Mesodermal cell (in vitro differentiated cells): ENCODE results near the gene KRT84.

Experiments
- H3K27ac ChIP-seq: 2 replicates; pipeline ENCODE4 v1.7.0; 2013; ENCODE audit warnings: mild to moderate bottlenecking, low read depth, low read length, moderate library complexity; ENCODE audit not compliant: severe bottlenecking
- H3K36me3 ChIP-seq: 2 replicates; pipeline ENCODE4 v1.7.1; 2013; ENCODE audit warnings: mild to moderate bottlenecking, low read length, moderate library complexity; ENCODE audit not compliant: control insufficient read depth, insufficient read depth
- H3K4me1 ChIP-seq: one replicate; pipeline ENCODE4 v1.7.1; 2013; ENCODE audit warnings: mild to moderate bottlenecking, low read length; ENCODE audit not compliant: insufficient read depth, control insufficient read depth, poor library complexity, severe bottlenecking
- H3K4me3 ChIP-seq: 2 replicates; pipeline ENCODE4 v1.7.0; 2013; ENCODE audit warnings: low read length, control low read depth, mild to moderate bottlenecking; ENCODE audit not compliant: insufficient read depth, poor library complexity, severe bottlenecking; ENCODE audit errors: extremely low read depth
- H3K9me3 ChIP-seq: 2 replicates; pipeline ENCODE4 v1.7.1; 2013; ENCODE audit warnings: mild to moderate bottlenecking, low read length, moderate library complexity; ENCODE audit not compliant: control insufficient read depth
- WGBS, 2 experiments: methylation state at CpG; one replicate each; pipeline ENCODE4 v1.1.5; 2013; ENCODE audit warnings: missing lambda C conversion rate in 2 of 2; ENCODE audit not compliant: insufficient coverage in 2 of 2; 5-methylcytosine and 5-hydroxymethylcytosine counted together

The KRT84 gene

GRCh38 chr12:52331039-52331438, 54.4 kb downstream of the KRT84 start:
- Histone ChIP-seq H3K36me3 (no peaks in the 10 kb centered on the region), H3K27ac (no peak overlapping the region), H3K9me3 (no peaks in the 10 kb centered on the region), H3K4me3 (no peak overlapping the region), H3K4me1 (no peaks in the 10 kb centered on the region)
- 75 to 100% methylated on average over 1 of the region's 1 CpG for WGBS, 2 experiments

GRCh38 chr12:52327830-52328500, 57.5 kb downstream of the KRT84 start:
- no peaks in the 10 kb centered on the region for H3K4me1 ChIP-seq
- H3K4me3 ChIP-seq, result no peak overlapping the region
- H3K36me3 ChIP-seq, result no peaks in the 10 kb centered on the region
- H3K27ac ChIP-seq, result no peak overlapping the region
- no peaks in the 10 kb centered on the region for H3K9me3 ChIP-seq
- 78 to 87% methylated on average over 8 to 10 of the region's 10 CpGs for WGBS, 2 experiments
